AG09309 (cell line): Measurements from ENCODE around the gene TM2D1.
A peak's percentile ranks its signal among the peaks of the same experiment; 100 is the strongest.

ENCODE experiments used
- DNase-seq: peaks from one replicate; pipeline ENCODE4 v3.0.0-alpha.2; 2010; ENCODE audit warnings: low read depth
- H3K4me3 ChIP-seq: 2 replicates; pipeline ENCODE4 v1.5.1; 2011; ENCODE audit warnings: mild to moderate bottlenecking, low read depth, low read length, moderate library complexity; ENCODE audit not compliant: control insufficient read depth
- TF ChIP-seq, protein P1 (sequence below): IDR thresholded peaks from 2 replicates; pipeline ENCODE4 v1.5.1; 2011; ENCODE audit warnings: mild to moderate bottlenecking, low read depth, low read length, inconsistent platforms; ENCODE audit not compliant: insufficient read depth, control insufficient read depth; ENCODE audit errors: missing control alignments

TM2D1 gene

DNA sequence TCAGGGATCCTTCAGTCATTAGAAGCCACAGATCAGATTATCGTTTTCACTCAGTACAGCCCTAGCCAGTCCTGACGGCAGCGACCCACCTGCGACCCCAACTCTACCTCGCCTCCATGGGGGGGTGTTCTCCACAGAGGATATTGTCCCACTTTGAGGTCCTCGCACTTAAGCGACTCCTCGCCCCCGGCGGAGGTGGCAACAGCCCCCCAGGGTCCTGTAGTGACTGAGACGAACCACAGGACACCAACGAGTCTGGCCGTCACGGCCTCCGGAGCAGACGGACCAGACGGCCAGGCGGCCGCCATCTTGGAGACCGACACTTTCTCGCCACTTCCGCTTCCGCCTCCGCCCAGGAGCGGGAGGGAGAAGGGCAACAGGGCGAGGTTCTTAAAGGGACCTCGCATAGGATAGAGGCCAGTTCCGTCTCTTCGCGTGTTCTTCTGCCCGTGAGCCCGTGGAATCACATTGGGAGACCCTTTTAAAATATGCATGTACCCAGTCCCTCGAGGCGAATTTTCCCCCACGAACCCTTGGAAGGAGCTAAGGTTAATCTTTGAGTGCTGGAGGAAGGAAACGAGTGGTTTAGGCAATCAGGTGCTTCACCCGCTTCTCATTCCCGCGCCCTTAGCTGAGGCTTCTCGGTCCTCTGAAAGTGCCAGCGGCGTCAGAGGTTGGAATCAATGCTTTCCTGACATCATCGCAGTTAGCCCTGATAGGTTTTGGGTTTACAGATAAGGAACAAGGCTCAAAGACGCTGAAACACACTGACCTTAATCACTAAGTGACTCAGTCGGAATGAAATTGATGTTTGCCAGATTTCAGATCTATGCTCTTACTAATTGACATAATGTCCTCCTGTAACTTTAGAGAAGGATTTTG, at the start of gene TM2D1:
Gene TM2D1 (minus strand): TSS at position 329 of the 882 bp plus-strand sequence. CDS start 21 bp downstream, at position 308.
- peak within 1 kb of the TSS; percentile 76 for H3K4me3 ChIP-seq
- TF ChIP-seq, protein P1, sequence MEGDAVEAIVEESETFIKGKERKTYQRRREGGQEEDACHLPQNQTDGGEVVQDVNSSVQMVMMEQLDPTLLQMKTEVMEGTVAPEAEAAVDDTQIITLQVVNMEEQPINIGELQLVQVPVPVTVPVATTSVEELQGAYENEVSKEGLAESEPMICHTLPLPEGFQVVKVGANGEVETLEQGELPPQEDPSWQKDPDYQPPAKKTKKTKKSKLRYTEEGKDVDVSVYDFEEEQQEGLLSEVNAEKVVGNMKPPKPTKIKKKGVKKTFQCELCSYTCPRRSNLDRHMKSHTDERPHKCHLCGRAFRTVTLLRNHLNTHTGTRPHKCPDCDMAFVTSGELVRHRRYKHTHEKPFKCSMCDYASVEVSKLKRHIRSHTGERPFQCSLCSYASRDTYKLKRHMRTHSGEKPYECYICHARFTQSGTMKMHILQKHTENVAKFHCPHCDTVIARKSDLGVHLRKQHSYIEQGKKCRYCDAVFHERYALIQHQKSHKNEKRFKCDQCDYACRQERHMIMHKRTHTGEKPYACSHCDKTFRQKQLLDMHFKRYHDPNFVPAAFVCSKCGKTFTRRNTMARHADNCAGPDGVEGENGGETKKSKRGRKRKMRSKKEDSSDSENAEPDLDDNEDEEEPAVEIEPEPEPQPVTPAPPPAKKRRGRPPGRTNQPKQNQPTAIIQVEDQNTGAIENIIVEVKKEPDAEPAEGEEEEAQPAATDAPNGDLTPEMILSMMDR, result no peak
- peak; percentile 42 for DNase-seq

DNA sequence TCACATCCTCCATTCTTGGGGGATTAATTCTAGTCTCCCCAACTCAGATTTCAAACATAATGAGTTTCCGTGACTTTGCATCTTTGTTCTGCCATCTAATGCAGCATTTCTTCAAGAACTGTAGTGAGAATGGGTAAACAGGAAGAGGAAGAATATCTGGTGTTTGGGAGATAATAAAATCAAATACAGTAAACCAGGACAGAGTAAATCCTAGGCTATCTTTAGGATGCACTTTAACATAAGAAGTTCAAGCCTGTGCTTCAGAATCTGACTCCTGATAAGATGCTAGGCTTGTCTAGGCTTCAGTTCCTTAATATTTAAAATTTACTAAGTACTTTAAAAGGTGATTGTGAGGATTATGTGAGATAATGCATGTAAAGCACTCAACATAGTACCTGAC, 45.2 kb upstream of the TM2D1 start:
- no peak overlapping the region for H3K4me3 ChIP-seq
- TF ChIP-seq, protein P1, result no peak
- DNase-seq, result no peak

DNA sequence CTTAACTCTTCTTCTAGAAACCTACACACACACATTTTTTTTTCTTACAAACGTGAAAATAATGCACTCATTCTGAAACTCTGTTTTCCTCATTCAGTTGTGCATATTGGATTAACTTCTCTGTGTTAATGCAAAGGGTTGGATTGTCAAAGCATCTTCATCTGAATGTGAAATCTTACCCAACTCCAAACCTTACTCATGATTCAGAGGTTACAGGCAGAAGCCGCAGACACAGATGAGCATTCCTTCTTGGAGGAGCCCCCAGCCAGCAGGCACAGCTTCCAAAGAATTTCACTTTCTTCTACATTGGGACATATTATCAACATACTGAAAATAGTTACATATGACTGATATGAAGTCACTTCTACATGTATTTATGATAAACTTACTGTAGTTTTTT, 33.0 kb upstream of the TM2D1 start:
- no peak overlapping the region for H3K4me3 ChIP-seq
- peak; percentile 75 for DNase-seq
- TF ChIP-seq, protein P1, result no peak

DNA sequence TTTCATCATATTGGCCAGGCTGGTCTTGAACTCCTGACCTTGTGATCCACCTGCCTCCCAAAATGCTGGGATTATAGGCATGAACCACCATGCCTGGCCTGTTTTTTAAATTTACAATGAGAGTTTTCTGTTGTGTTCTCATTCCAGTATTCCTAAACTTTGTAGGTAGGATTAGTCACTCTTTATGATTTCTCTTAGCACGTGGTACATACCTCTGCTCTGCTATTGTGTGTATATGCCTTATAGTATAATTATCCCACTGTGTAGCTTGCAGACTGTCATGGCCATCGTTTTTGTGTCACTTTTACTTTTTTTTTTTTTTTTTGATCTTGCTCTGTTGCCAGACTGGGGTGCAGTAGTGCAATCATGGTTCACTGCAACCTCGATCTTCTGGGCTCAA, 31.8 kb upstream of the TM2D1 start:
- no peak overlapping the region for H3K4me3 ChIP-seq
- no peak for DNase-seq
- TF ChIP-seq, protein P1, result no peak

DNA sequence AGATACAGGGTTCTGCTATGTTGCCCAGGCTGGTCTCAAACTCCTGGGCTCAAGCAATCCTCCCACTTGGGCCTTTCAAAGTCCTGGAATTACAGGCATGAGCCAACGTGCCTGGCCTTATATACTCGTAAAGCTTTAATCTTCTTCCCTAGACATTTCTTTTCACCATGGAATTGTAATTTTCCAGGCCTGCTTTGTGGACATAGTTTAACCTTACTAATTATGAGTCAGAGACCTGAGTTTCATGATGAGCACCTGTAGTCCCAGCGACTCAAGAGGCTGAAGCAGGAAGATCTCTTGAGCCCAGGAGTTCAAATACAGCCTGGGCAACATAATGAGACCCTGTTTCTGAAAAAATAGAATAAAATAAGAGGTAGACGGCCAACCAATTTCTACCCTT, 29.6 kb upstream of the TM2D1 start:
- TF ChIP-seq, protein P1, result no peak
- no peak overlapping the region for H3K4me3 ChIP-seq
- DNase-seq, result no peak

DNA sequence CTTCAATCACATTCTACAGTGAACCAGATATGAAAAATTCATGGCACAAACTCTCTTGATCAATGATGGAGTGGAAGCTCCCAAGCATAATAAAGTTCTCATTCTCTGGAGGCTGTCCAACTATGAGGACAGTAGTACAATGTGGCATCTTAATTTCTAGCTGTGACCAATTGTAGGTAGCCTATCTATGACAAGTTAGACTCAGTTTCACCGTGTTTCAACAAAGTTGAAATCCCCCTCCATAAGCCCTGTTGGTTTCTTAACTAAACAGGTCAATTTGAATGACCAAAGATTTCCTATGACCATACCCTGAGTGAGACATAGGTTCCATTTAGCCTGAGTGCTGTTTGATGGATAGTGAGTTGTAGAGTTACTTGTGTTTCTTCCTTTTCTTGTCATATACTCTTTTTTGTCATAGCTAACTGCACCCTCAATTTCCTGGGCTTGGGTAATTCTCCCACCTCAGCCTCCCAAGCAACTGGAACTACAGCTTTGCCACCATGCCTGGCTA, 29.1 kb upstream of the TM2D1 start:
- TF ChIP-seq, protein P1, result no peak
- no peak for DNase-seq
- no peak overlapping the region for H3K4me3 ChIP-seq

DNA sequence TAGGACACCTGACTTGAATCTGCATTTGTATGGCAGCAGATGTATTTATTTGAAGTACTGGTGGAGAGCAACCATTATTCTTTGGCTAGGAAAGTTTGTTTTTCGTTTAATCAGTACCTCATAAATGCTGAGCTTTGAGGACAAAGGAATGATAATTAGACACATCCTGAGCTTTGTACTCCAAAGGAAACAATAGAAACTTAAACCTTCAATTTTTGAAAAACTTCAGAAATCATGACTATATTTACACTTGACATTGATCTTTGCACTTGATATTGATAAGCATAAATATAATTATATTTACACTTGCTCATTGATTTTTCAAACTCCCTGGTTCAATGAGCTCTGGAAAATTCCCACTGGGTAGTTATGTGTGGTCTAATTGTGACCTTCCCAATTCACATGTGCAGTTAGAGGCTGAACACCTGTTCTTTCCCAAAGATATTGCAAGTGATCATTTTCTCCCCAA, 28.0 kb upstream of the TM2D1 start:
- no peak overlapping the region for H3K4me3 ChIP-seq
- no peak for DNase-seq
- TF ChIP-seq, protein P1, result no peak
